Gastrocnemius medialis (tissue), 4 donors: ENCODE data around the gene RBM33.

ENCODE experiments used
- CTCF ChIP-seq, 5 experiments: fragments of 450-650 bp in 3 of 5; fragments of 200-600 bp in 2 of 5; sonication (generic) in 2 of 5; IDR thresholded peaks in 4 of 5; conservative IDR thresholded peaks in 1 of 5; 1 replicate in 4 of 5; 2 replicates in 1 of 5; pipeline ENCODE4 v1.5.1; 2016 to 2019; ENCODE audit warnings: antibody characterized with exemption in 5 of 5, mild to moderate bottlenecking in 3 of 5, moderate library complexity in 3 of 5
- POLR2A ChIP-seq, 2 donors: fragments of 450-650 bp; IDR thresholded peaks; one replicate each; pipeline ENCODE4 v1.6.1; 2017; ENCODE audit warnings: antibody characterized with exemption in 2 of 2, mild to moderate bottlenecking in 2 of 2, moderate library complexity in 2 of 2

DNA sequence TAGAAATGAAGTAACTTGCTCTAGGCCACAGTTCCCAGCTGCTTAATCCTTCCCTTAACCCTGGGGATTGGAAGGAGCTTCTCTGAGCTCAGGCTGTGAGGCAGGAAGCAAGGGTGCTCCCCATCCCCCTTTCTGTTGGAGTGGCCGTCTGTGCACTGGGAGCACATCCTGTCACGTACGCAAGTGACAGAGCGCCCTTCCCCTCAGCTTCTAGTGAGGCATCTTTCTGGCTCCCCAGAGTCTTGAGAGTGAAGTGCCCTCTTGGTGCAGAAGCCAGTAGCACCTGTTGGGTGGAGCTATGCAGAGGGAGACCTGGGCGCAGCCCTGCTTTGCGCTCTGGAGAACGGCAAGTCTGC lies 120.0 kb downstream of the RBM33 start:
- TF ChIP-seq CTCF (IDR thresholded peaks at IDR 0.05 in 4 of 5, conservative IDR thresholded peaks at IDR 0.05 in 1 of 5): no peak
- TF ChIP-seq POLR2A (IDR thresholded peaks at IDR 0.05): no peak
